Heart right ventricle (tissue), 16 donors: Measurements from ENCODE around the gene ETNK2. TPM values are rescaled to one million over a fixed set of nuclear protein-coding genes. Genes with fewer than 3 reads are reported as not detected.

Experiments
- ATAC-seq, 8 donors: fragments of 200-7000 bp; cut with Tn5 transposase; one replicate each; pipeline ENCODE4 v1.9.1; 2020; ENCODE audit warnings: mild to moderate bottlenecking in 8 of 8, moderate library complexity in 8 of 8, moderate number of reproducible peaks in 1 of 8
- DNase-seq, 2 donors: peaks; one replicate each; pipeline ENCODE4 v3.0.0-alpha.2; 2020
- H3K27ac ChIP-seq, 10 donors: fragments of 200-600 bp; sonication (generic) in 2 of 10; one replicate each; pipeline versions ENCODE4 v1.5.0 to v1.8.0; 2020 to 2022; ENCODE audit warnings: mild to moderate bottlenecking in 3 of 10
- H3K27me3 ChIP-seq, 7 donors: fragments of 200-600 bp; one replicate each; pipeline ENCODE4 v1.8.0; 2021 to 2022; ENCODE audit warnings: mild to moderate bottlenecking in 2 of 7
- H3K36me3 ChIP-seq, 9 donors: fragments of 200-600 bp; sonication (generic) in 1 of 9; one replicate each; pipeline versions ENCODE4 v1.5.0 to v1.8.0; 2020 to 2022; ENCODE audit warnings: mild to moderate bottlenecking in 2 of 9
- H3K4me1 ChIP-seq, 9 donors: fragments of 200-600 bp; sonication (generic) in 1 of 9; one replicate each; pipeline versions ENCODE4 v1.5.0 to v1.8.0; 2020 to 2022; ENCODE audit warnings: mild to moderate bottlenecking in 4 of 9
- H3K4me3 ChIP-seq, 10 donors: fragments of 200-600 bp; sonication (generic) in 2 of 10; one replicate each; pipeline versions ENCODE4 v1.5.0 to v1.8.0; 2020 to 2022; ENCODE audit warnings: mild to moderate bottlenecking in 7 of 10, moderate library complexity in 2 of 10
- H3K9me3 ChIP-seq, 11 donors: fragments of 200-600 bp in 10 of 11; sonication (generic) in 2 of 11; one replicate each; pipeline versions ENCODE4 v1.5.0 to v1.8.0; 2013 to 2022; ENCODE audit warnings: mild to moderate bottlenecking in 2 of 11, control low read depth in 1 of 11, moderate library complexity in 1 of 11
- CTCF ChIP-seq, 9 donors: fragments of 200-600 bp; sonication (generic) in 2 of 9; IDR thresholded peaks; one replicate each; pipeline versions ENCODE4 v1.5.0 to v1.8.0; 2021 to 2022; ENCODE audit warnings: antibody characterized with exemption in 9 of 9, mild to moderate bottlenecking in 5 of 9, moderate library complexity in 1 of 9
- WGBS, 2 donors: extraction: QIAGEN DNeasy Blood & Tissue Kit; methylation state at CpG; one replicate each; pipeline ENCODE4 v1.1.7; 2013; ENCODE audit warnings: inconsistent platforms in 1 of 2; 5-methylcytosine and 5-hydroxymethylcytosine counted together
- intact Hi-C, 10 donors: fragments of 100-400 bp; cut with DNase I; formaldehyde crosslinking; loops; one replicate each; pipeline versions ENCODE4 v1.11.1 to v1.14.2; 2022
- polyA plus RNA-seq, 2 donors: library from polyadenylated mRNA; stranded (reverse); fragments of 200-250 nt; gene quantifications; one replicate each; pipeline ENCODE4 v1.2.3, GENCODE V29; 2013
- total RNA-seq, 10 donors: library from RNA; stranded (reverse); fragmentation: NEBNext Ultra II Directional in 3 of 10; extraction: Animal tissue kit (Norgen Biotek cat#: 25700) in 3 of 10; gene quantifications; one replicate each; pipeline versions ENCODE4 v1.2.1 to v1.2.4, GENCODE V29; 2021 to 2023
- donor health status: Arrhythmogenic right ventricular cardiomyopathy.
- donor health status: ischemic (EF 13 %, LVEDD 7.1; RV severe dilation, severe dysfunction).
- donor health status: healthy with polysubstance abuse.
- donor health status: DM: no; HTN: yes; CAD: no.
- donor health status: DM: no; HTN: no; CAD: no.
- donor health status: ischemic (EF 25% LVEDD 6.9; RV normal size, moderate dysfunction).
- donor health status: ischemic (EF 25% LVEDD 5.7; RV mildly dilated, moderate dysfunction).
- donor health status: healthy.
- donor health status: DM: yes; HTN: yes; CAD: no.
- donor health status: Ischemic cardiomyopathy.
- donor health status: ischemic (EF 35%, LVEDD 5.7; RV mildly dilated, moderate dysfunction).
- donor health status: nonischemic (EF 11% LVEDD 7.7; RV severe dilation, severe dysfunction).
- donor health status: DM: yes; HTN: yes; CAD: no.
- donor health status: PGD.
- donor health status: ischemic (EF 29% LVEDD 5.4; RV normal size, mild dysfunction).
- donor health status: nonischemic (EF 23%, LVEDD 6.1; RV moderate dilation, normal function).

ETNK2 gene
- total and polyA plus RNA-seq, 12 donors: 0.47 to 5.2 (median 2.3) TPM

DNA sequence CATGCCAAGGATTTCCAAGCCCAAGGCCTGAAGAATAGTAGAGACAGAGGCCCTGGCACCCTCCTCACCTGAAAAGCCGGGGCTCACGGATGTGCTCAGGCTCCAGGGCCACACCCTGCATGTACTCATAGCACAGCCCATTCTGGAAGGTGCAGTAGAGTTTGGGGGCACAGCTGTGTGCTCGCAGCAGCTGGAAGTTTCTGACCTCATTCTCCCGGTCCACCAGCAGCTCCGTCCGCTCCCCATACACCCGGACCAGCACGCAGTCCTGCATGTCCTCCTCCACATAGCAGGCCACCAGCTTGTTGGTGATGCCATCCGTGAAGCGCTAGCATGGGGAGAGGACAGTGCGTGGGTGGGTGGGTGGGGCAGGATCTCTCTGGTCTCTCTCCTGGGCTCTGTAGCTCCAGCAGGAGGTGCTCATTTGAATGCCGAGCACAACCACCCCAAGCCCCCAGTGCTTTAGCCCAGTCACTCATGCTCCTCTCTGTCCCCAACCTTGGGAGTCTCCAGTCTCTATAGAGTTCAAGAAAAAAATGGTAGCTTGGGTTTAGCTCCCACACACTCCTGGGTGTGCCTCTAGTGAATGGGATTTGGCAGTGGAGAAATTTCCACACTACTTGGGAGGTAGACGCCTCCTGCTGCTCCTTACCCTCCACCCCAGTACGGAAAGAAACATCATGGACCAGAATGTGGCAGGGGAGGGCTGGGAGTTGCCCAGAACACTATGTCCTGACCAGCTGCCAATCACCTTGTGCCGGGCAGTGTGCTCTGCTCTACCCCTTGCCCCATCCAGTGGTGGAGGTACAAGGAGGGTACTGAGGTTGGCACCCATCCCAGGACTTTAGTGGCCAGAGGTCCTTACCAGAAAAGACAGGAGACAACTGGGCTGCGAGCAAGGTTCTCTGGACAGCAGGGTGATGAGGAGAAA, 1.9 kb downstream of the ETNK2 start:
- H3K27ac ChIP-seq: no peak overlapping the region
- H3K4me3 ChIP-seq: no peak overlapping the region
- intact Hi-C loops: no loop called here
- DNase-seq (no peak), ATAC-seq (peak in 3 of 8 donors; percentile 7 to 40 (median 22))
- no peaks in the 10 kb centered on the region for H3K9me3 ChIP-seq
- peaks cover 0 to 24% (median 10%) of the 10 kb centered on the region in 9 donors for H3K4me1 ChIP-seq
- TF ChIP-seq CTCF (IDR thresholded peaks at IDR 0.05): no peak
- H3K36me3 ChIP-seq: peaks cover 0 to 6% (median 0%) of the 10 kb centered on the region in 9 donors
- WGBS, 2 donors: 77 to 78% methylated on average over 16 of the region's 16 CpGs
- peaks cover 0 to 27% (median 0%) of the 10 kb centered on the region in 7 donors for H3K27me3 ChIP-seq

GRCh38 chr1:204149107-204149506, 2.7 kb downstream of the ETNK2 start:
- Histone ChIP-seq H3K4me1 (peaks cover 0 to 24% (median 10%) of the 10 kb centered on the region in 9 donors), H3K27me3 (peaks cover 0 to 27% (median 0%) of the 10 kb centered on the region in 7 donors), H3K9me3 (no peaks in the 10 kb centered on the region), H3K36me3 (peaks cover 0 to 6% (median 0%) of the 10 kb centered on the region in 9 donors), H3K4me3 (no peak overlapping the region), H3K27ac (no peak overlapping the region)
- no peak for TF ChIP-seq CTCF (IDR thresholded peaks at IDR 0.05)
- 83 to 90% methylated on average over 2 of the region's 2 CpGs for WGBS, 2 donors
- DNase-seq (no peak), ATAC-seq (no peak)
- intact Hi-C loops: no loop called here

GRCh38 chr1:204147406-204148383, 4.1 kb downstream of the ETNK2 start:
- intact Hi-C loops: no loop called here
- DNase-seq: no peak
- 82 to 87% methylated on average over 13 of the region's 13 CpGs for WGBS, 2 donors

More at GRCh38 chr1:204147406-204148383, 4.1 kb downstream of the ETNK2 start:
- Histone ChIP-seq H3K36me3 (peaks cover 0 to 6% (median 0%) of the 10 kb centered on the region in 9 donors), H3K4me1 (peaks cover 0 to 21% (median 10%) of the 10 kb centered on the region in 9 donors), H3K4me3 (no peak overlapping the region), H3K27me3 (peaks cover 0 to 20% (median 0%) of the 10 kb centered on the region in 7 donors), H3K9me3 (no peaks in the 10 kb centered on the region), H3K27ac (no peak overlapping the region)
- no peak for ATAC-seq
- TF ChIP-seq CTCF (IDR thresholded peaks at IDR 0.05): no peak
